Measurements from ENCODE around the gene NPAS3. TPM values are rescaled to one million over a fixed set of nuclear protein-coding genes. Genes with fewer than 3 reads are reported as not detected.

Gene NPAS3
- total and polyA plus RNA-seq, 2 donors (not counting 3 experiments of a cell fraction or from before 2014, with no cell fraction given), result 0.10 to 0.13 TPM

DNA sequence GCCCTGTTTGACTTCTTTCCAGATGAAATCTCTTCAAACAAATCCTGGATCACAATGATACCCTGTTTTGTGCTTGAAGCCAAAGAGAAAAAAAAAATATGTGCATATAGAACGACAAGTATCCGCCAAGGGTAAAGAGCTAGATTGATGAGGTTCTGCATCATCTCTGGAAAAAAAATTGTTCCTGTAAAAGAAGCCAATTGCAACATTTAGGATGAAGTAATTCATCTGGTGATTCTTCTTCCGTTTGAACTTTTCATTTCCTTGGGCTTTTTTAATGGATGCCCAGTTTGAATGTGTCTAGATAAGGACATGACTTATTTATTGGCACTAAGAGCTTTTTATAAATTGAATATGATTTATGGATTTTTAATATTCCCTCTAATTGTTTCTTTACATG lies 38.1 kb upstream of the NPAS3 start:
- no peak overlapping the region for H3K9ac ChIP-seq (replicated peaks; ENCODE audit: extremely low read depth, insufficient read depth, low read length)
- no peak overlapping the region for H3K4me3 ChIP-seq (replicated peaks in 1 of 3; ENCODE audit: insufficient read depth in 1 of 3, low read depth in 1 of 3, low read length in 3 of 3)
- no peaks in the 10 kb centered on the region for H3K36me3 ChIP-seq (ENCODE audit: control insufficient read depth in 2 of 2, extremely low read depth in 1 of 2, insufficient read depth in 2 of 2, low read length in 2 of 2)
- intact Hi-C loops (cut with micrococcal nuclease) (no loop called here), dilution Hi-C loops (cut with MboI; ENCODE audit: extremely low pct_ligation_motif_present, low sequenced_read_pairs) (no loop called here)
- H3K27ac ChIP-seq (ENCODE audit: insufficient read depth, low read depth, low read length), result no peak overlapping the region
- H3K27me3 ChIP-seq (ENCODE audit: control insufficient read depth in 2 of 2, insufficient read depth in 2 of 2, low read length in 2 of 2), result no peaks in the 10 kb centered on the region
- DNase-seq (ENCODE audit: low read depth, low spot score) (no peak), FAIRE-seq (no peak)
- no peaks in the 10 kb centered on the region for H3K9me1 ChIP-seq (replicated peaks; ENCODE audit: control insufficient read depth, extremely low read depth, insufficient read depth, low read length)
- H3K9me3 ChIP-seq (replicated peaks; ENCODE audit: control insufficient read depth, insufficient read depth, low read length), result no peaks in the 10 kb centered on the region
- no peaks in the 10 kb centered on the region for H4K20me1 ChIP-seq (replicated peaks; ENCODE audit: control insufficient read depth, extremely low read depth, insufficient read depth, low read length)
- H3K79me2 ChIP-seq (ENCODE audit: control insufficient read depth, insufficient read depth, low read length), result no peaks in the 10 kb centered on the region
- H2AFZ ChIP-seq (ENCODE audit: low read depth, low read length), result no peak overlapping the region
- CTCF ChIA-PET, result no interaction called here
- TF ChIP-seq EZH2 (IDR thresholded peaks at IDR 0.05; ENCODE audit: borderline replicate concordance, low read depth, low read length, severe bottlenecking) (no peak), GATA2 (IDR thresholded peaks at IDR 0.05; ENCODE audit: insufficient read depth, insufficient read length, low read depth, low read length) (no peak), POLR2AphosphoS5 (IDR thresholded peaks at IDR 0.05; ENCODE audit: insufficient read depth, low read depth, low read length) (no peak), JUN (IDR thresholded peaks at IDR 0.05; ENCODE audit: borderline replicate concordance, insufficient read depth, insufficient read length, low read depth) (no peak), MYC (IDR thresholded peaks at IDR 0.05; ENCODE audit: low read depth, low read length) (no peak), POLR2A (IDR thresholded peaks at IDR 0.05; ENCODE audit: low read depth, low read length) (no peak), FOS (IDR thresholded peaks at IDR 0.05; ENCODE audit: borderline replicate concordance, insufficient read depth, low read length) (no peak)
- TF ChIP-seq, protein P1, sequence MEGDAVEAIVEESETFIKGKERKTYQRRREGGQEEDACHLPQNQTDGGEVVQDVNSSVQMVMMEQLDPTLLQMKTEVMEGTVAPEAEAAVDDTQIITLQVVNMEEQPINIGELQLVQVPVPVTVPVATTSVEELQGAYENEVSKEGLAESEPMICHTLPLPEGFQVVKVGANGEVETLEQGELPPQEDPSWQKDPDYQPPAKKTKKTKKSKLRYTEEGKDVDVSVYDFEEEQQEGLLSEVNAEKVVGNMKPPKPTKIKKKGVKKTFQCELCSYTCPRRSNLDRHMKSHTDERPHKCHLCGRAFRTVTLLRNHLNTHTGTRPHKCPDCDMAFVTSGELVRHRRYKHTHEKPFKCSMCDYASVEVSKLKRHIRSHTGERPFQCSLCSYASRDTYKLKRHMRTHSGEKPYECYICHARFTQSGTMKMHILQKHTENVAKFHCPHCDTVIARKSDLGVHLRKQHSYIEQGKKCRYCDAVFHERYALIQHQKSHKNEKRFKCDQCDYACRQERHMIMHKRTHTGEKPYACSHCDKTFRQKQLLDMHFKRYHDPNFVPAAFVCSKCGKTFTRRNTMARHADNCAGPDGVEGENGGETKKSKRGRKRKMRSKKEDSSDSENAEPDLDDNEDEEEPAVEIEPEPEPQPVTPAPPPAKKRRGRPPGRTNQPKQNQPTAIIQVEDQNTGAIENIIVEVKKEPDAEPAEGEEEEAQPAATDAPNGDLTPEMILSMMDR (IDR thresholded peaks at IDR 0.05; ENCODE audit: extremely low read depth in 1 of 2, insufficient read depth in 1 of 2, low read depth in 1 of 2, low read length in 2 of 2), result no peak
- TF ChIP-seq, protein P2, sequence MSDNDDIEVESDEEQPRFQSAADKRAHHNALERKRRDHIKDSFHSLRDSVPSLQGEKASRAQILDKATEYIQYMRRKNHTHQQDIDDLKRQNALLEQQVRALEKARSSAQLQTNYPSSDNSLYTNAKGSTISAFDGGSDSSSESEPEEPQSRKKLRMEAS (IDR thresholded peaks at IDR 0.05; ENCODE audit: insufficient read depth, insufficient read length), result no peak
- no TSS peak for BruUV-seq (replicated peaks)
- POLR2A ChIA-PET, result no interaction called here
- H3K4me1 ChIP-seq (ENCODE audit: control insufficient read depth, extremely low read depth, insufficient read depth, low read length), result no peaks in the 10 kb centered on the region
- H3K4me2 ChIP-seq (ENCODE audit: insufficient read depth, low read length), result no peak overlapping the region

All from endothelial cell of umbilical vein (primary cell).